C4-2B (cell line): ENCODE results near the gene OR6S1.
"Not testable (repeated sequence)": the region's sequence is repeated elsewhere in the genome, so short reads cannot be mapped to it uniquely, and the experiment has no call there.

Experiments used
- ZFX ChIP-seq: fragments of 450-650 bp; IDR thresholded peaks from 2 replicates; pipeline ENCODE4 v1.6.1; 2017
- TF ChIP-seq, protein P1 (sequence below): fragments of 450-650 bp; conservative IDR thresholded peaks from 2 replicates; pipeline ENCODE4 v1.5.1; 2017; ENCODE audit warnings: mild to moderate bottlenecking

DNA sequence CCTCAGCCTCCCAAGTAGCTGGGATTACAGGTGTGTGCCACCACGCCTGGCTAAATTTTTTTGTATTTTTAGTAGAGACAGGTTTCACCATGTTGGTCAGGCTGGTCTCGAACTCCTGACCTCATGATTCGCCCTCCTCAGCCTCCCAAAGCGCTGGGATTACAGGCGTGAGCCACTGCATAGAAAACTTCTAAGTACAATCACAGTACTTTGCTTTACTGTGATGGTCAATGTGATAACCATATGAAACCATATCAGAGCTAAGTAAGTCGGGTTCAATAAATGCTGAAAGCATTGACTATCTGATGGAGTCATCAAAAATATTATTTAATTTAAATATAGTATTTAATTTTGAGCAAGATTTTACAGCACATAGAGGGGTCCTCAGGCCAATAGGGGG lies 21.8 kb downstream of the OR6S1 start:
- TF ChIP-seq, protein P1, sequence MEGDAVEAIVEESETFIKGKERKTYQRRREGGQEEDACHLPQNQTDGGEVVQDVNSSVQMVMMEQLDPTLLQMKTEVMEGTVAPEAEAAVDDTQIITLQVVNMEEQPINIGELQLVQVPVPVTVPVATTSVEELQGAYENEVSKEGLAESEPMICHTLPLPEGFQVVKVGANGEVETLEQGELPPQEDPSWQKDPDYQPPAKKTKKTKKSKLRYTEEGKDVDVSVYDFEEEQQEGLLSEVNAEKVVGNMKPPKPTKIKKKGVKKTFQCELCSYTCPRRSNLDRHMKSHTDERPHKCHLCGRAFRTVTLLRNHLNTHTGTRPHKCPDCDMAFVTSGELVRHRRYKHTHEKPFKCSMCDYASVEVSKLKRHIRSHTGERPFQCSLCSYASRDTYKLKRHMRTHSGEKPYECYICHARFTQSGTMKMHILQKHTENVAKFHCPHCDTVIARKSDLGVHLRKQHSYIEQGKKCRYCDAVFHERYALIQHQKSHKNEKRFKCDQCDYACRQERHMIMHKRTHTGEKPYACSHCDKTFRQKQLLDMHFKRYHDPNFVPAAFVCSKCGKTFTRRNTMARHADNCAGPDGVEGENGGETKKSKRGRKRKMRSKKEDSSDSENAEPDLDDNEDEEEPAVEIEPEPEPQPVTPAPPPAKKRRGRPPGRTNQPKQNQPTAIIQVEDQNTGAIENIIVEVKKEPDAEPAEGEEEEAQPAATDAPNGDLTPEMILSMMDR, result not testable (repeated sequence)
- not testable (repeated sequence) for TF ChIP-seq ZFX
